GM21786 (cell line): Measurements from ENCODE around the gene THAP4.

Source experiments
- ATAC-seq: cut with Tn5 transposase; IDR thresholded peaks from one replicate; pipeline ENCODE4 v1.9.1; 2021; ENCODE audit not compliant: unreplicated experiment

Gene THAP4

GRCh38 chr2:241615041-241615440, 21.9 kb downstream of the THAP4 start:
- no peak for ATAC-seq

- no peak for ATAC-seq
Observed at GRCh38 chr2:241613017-241613780, 23.8 kb downstream of the THAP4 start.

- ATAC-seq: no peak
Observed at GRCh38 chr2:241612156-241613016, 24.6 kb downstream of the THAP4 start.

GRCh38 chr2:241611062-241611461, 25.9 kb downstream of the THAP4 start:
- ATAC-seq: no peak

GRCh38 chr2:241609859-241610793, 26.8 kb downstream of the THAP4 start:
- peak; percentile 95 for ATAC-seq

- no peak for ATAC-seq
Observed at GRCh38 chr2:241608881-241609280, 28.1 kb downstream of the THAP4 start.

GRCh38 chr2:241607162-241607885, 29.6 kb downstream of the THAP4 start:
- ATAC-seq: no peak

GRCh38 chr2:241606186-241606585, 30.8 kb downstream of the THAP4 start:
- no peak for ATAC-seq

- ATAC-seq: no peak
Observed at GRCh38 chr2:241603686-241604085, 33.3 kb downstream of the THAP4 start.

GRCh38 chr2:241602720-241603119, 34.2 kb downstream of the THAP4 start:
- no peak for ATAC-seq

- no peak for ATAC-seq
Observed at GRCh38 chr2:241601841-241602240, 35.1 kb downstream of the THAP4 start.

GRCh38 chr2:241599615-241600014, 37.3 kb downstream of the THAP4 start:
- ATAC-seq: no peak

GRCh38 chr2:241598487-241598886, 38.5 kb downstream of the THAP4 start:
- no peak for ATAC-seq

GRCh38 chr2:241598061-241598460, 38.9 kb downstream of the THAP4 start:
- ATAC-seq: no peak

GRCh38 chr2:241597561-241597960, 39.4 kb downstream of the THAP4 start:
- ATAC-seq: no peak

GRCh38 chr2:241595600-241596140, 41.3 kb downstream of the THAP4 start:
- no peak for ATAC-seq

GRCh38 chr2:241593271-241593670, 43.7 kb downstream of the THAP4 start:
- ATAC-seq: no peak

- ATAC-seq: no peak
Observed at GRCh38 chr2:241592126-241592845, 44.7 kb downstream of the THAP4 start.
